MM.1S (cell line): Measurements from ENCODE around the gene NAA10.

Experiments
- EZH2 ChIP-seq: fragments of 300-600 bp; sonication (generic); optimal IDR thresholded peaks from 2 replicates; pipeline ENCODE3; 2017; ENCODE audit warnings: low read depth, mild to moderate bottlenecking, antibody characterized with exemption, low read length, mixed read lengths
- EZH2phosphoT487 ChIP-seq: fragments of 300-600 bp; sonication (generic); IDR thresholded peaks from 2 replicates; pipeline ENCODE4 v1.6.1; 2018; ENCODE audit warnings: antibody characterized with exemption, low read length
- TF ChIP-seq, protein P1 (sequence below): fragments of 300-600 bp; sonication (generic); IDR thresholded peaks from 2 replicates; pipeline ENCODE4 v1.5.1; 2016; ENCODE audit warnings: antibody characterized with exemption, low read length, mixed read lengths

DNA sequence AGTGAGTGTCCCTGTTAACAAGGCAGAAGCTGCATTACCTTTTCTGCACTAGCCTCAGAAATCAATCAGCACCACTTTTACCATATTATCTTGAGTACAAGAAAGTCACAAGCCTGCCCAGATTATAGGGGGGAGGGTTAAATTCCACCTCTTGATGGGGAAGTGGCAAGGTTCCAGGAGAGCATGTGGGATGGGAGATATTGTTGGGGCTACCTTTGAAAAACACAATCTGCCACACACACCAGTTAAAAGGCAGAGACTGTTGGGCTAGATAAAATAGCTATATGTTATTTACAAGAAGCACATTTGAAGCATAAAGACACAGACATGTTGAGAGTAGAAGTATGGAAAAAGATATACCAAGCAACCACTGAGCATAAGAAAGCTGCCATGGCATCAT, 36.9 kb downstream of the NAA10 start:
- TF ChIP-seq, protein P1, sequence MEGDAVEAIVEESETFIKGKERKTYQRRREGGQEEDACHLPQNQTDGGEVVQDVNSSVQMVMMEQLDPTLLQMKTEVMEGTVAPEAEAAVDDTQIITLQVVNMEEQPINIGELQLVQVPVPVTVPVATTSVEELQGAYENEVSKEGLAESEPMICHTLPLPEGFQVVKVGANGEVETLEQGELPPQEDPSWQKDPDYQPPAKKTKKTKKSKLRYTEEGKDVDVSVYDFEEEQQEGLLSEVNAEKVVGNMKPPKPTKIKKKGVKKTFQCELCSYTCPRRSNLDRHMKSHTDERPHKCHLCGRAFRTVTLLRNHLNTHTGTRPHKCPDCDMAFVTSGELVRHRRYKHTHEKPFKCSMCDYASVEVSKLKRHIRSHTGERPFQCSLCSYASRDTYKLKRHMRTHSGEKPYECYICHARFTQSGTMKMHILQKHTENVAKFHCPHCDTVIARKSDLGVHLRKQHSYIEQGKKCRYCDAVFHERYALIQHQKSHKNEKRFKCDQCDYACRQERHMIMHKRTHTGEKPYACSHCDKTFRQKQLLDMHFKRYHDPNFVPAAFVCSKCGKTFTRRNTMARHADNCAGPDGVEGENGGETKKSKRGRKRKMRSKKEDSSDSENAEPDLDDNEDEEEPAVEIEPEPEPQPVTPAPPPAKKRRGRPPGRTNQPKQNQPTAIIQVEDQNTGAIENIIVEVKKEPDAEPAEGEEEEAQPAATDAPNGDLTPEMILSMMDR: no peak
- TF ChIP-seq EZH2phosphoT487 (no peak), EZH2 (no peak)
